Esophagus (tissue), 2 donors: ENCODE data around the gene SPATA1. TPM values are rescaled to one million over a fixed set of nuclear protein-coding genes. Genes with fewer than 3 reads are reported as not detected.
A peak's percentile ranks its signal among the peaks of the same experiment; 100 is the strongest.

ENCODE experiments used
- H3K27ac ChIP-seq, 2 donors: one replicate each; pipeline ENCODE4 v1.5.1; 2013; ENCODE audit warnings: low read depth in 2 of 2, mild to moderate bottlenecking in 2 of 2, inconsistent platforms in 1 of 2, low read length in 1 of 2, moderate library complexity in 1 of 2
- H3K27me3 ChIP-seq, 2 donors: one replicate each; pipeline ENCODE4 v1.6.1; 2013; ENCODE audit warnings: low read length in 2 of 2, control low read depth in 1 of 2, mild to moderate bottlenecking in 1 of 2; ENCODE audit not compliant: insufficient read depth in 2 of 2, control insufficient read depth in 1 of 2
- H3K36me3 ChIP-seq, 2 donors: one replicate each; pipeline ENCODE4 v1.6.1; 2013; ENCODE audit warnings: low read length in 1 of 2; ENCODE audit not compliant: control insufficient read depth in 2 of 2, insufficient read depth in 2 of 2
- H3K4me1 ChIP-seq, 2 donors: one replicate each; pipeline ENCODE4 v1.6.1; 2013; ENCODE audit warnings: low read length in 1 of 2; ENCODE audit not compliant: control insufficient read depth in 2 of 2, insufficient read depth in 2 of 2
- H3K4me3 ChIP-seq, 2 donors: one replicate each; pipeline ENCODE4 v1.5.1; 2013; ENCODE audit warnings: low read length in 2 of 2, mild to moderate bottlenecking in 2 of 2, low read depth in 1 of 2, moderate library complexity in 1 of 2
- H3K9me3 ChIP-seq, 2 donors: one replicate each; pipeline ENCODE4 v1.6.1; 2013; ENCODE audit warnings: mild to moderate bottlenecking in 2 of 2, low read depth in 1 of 2, low read length in 1 of 2, moderate library complexity in 1 of 2; ENCODE audit not compliant: control insufficient read depth in 2 of 2, insufficient read depth in 1 of 2
- WGBS, 2 donors: extraction: QIAGEN DNeasy Blood & Tissue Kit; methylation state at CpG; one replicate each; pipeline ENCODE4 v1.1.7; 2013; 5-methylcytosine and 5-hydroxymethylcytosine counted together
- polyA plus RNA-seq, 2 donors: library from polyadenylated mRNA; stranded (reverse); fragments of 200-250 nt; gene quantifications; one replicate each; pipeline ENCODE4 v1.2.3, GENCODE V29; 2013
- donor health status: healthy with polysubstance abuse.
- donor health status: Bipolar disorder and iron deficiency.

Gene SPATA1
- polyA plus RNA-seq, 2 donors = 0.48 to 1.3 TPM

- no peak overlapping the region for H3K27ac ChIP-seq
- 84 to 86% methylated on average over 2 of the region's 2 CpGs for WGBS, 2 donors
- no peaks in the 10 kb centered on the region for H3K9me3 ChIP-seq
- no peaks in the 10 kb centered on the region for H3K27me3 ChIP-seq
- no peak overlapping the region for H3K4me3 ChIP-seq
- H3K36me3 ChIP-seq = peaks cover 0 to 4% of the 10 kb centered on the region in 2 donors
- no peaks in the 10 kb centered on the region for H3K4me1 ChIP-seq
Measured at GRCh38 chr1:84489766-84490165, 16.4 kb upstream of the SPATA1 start.

GRCh38 chr1:84492726-84493125 is 13.5 kb upstream of the SPATA1 start:
- Histone ChIP-seq H3K27me3 (no peaks in the 10 kb centered on the region), H3K4me3 (no peak overlapping the region), H3K27ac (no peak overlapping the region), H3K4me1 (no peaks in the 10 kb centered on the region), H3K36me3 (peaks cover 0 to 4% of the 10 kb centered on the region in 2 donors), H3K9me3 (no peaks in the 10 kb centered on the region)
- 48 to 49% methylated on average over 1 of the region's 1 CpG for WGBS, 2 donors

- WGBS, 2 donors = 62 to 63% methylated on average over 1 of the region's 1 CpG
- no peaks in the 10 kb centered on the region for H3K4me1 ChIP-seq
- H3K27ac ChIP-seq = no peak overlapping the region
- H3K9me3 ChIP-seq = no peaks in the 10 kb centered on the region
- H3K36me3 ChIP-seq = peaks cover 0 to 4% of the 10 kb centered on the region in 2 donors
- H3K27me3 ChIP-seq = no peaks in the 10 kb centered on the region
- H3K4me3 ChIP-seq = no peak overlapping the region
Measured at GRCh38 chr1:84493747-84494146, 12.4 kb upstream of the SPATA1 start.

- Histone ChIP-seq H3K27me3 (no peaks in the 10 kb centered on the region), H3K4me3 (no peak overlapping the region), H3K27ac (no peak overlapping the region), H3K4me1 (no peaks in the 10 kb centered on the region), H3K36me3 (peaks cover 2 to 5% of the 10 kb centered on the region in 2 donors), H3K9me3 (no peaks in the 10 kb centered on the region)
- 84 to 88% methylated on average over 3 of the region's 3 CpGs for WGBS, 2 donors
Measured at GRCh38 chr1:84496498-84496897, 9.7 kb upstream of the SPATA1 start.

- no peak overlapping the region for H3K4me3 ChIP-seq
- WGBS, 2 donors = 42 to 48% methylated on average over 2 of the region's 2 CpGs
- H3K36me3 ChIP-seq = peaks cover 2 to 5% of the 10 kb centered on the region in 2 donors
- no peaks in the 10 kb centered on the region for H3K27me3 ChIP-seq
- no peaks in the 10 kb centered on the region for H3K4me1 ChIP-seq
- H3K27ac ChIP-seq = no peak overlapping the region
- H3K9me3 ChIP-seq = no peaks in the 10 kb centered on the region
Measured at GRCh38 chr1:84497631-84498275, 8.4 kb upstream of the SPATA1 start.

- Histone ChIP-seq H3K4me1 (no peaks in the 10 kb centered on the region), H3K36me3 (peaks cover 2 to 5% of the 10 kb centered on the region in 2 donors), H3K9me3 (no peaks in the 10 kb centered on the region), H3K4me3 (no peak overlapping the region), H3K27ac (no peak overlapping the region), H3K27me3 (no peaks in the 10 kb centered on the region)
- WGBS, 2 donors = 41 to 47% methylated on average over 5 of the region's 5 CpGs
Measured at GRCh38 chr1:84502927-84503326, 3.3 kb upstream of the SPATA1 start.

GRCh38 chr1:84504580-84505492 is 1.4 kb upstream of the SPATA1 start:
- Histone ChIP-seq H3K4me1 (no peaks in the 10 kb centered on the region), H3K9me3 (no peaks in the 10 kb centered on the region), H3K27ac (peak overlapping the region; percentile 69 to 96), H3K27me3 (no peaks in the 10 kb centered on the region), H3K4me3 (peak overlapping the region; percentile 83 to 100), H3K36me3 (peaks cover under 1 to 3% of the 10 kb centered on the region in 2 donors)
- 4 to 6% methylated on average over 17 of the region's 17 CpGs for WGBS, 2 donors

GRCh38 chr1:84505493-84506001 is 639 bp upstream of the SPATA1 start:
- Histone ChIP-seq H3K36me3 (no peaks in the 10 kb centered on the region), H3K4me3 (peak overlapping the region; percentile 83 to 100), H3K27ac (peak overlapping the region; percentile 94 to 96), H3K27me3 (no peaks in the 10 kb centered on the region), H3K9me3 (no peaks in the 10 kb centered on the region), H3K4me1 (no peaks in the 10 kb centered on the region)
- 0 to 1% methylated on average over 17 to 47 of the region's 47 CpGs for WGBS, 2 donors

GRCh38 chr1:84506729-84507453 is 705 bp downstream of the SPATA1 start:
- WGBS, 2 donors = 15 to 18% methylated on average over 26 of the region's 26 CpGs
- Histone ChIP-seq H3K9me3 (no peaks in the 10 kb centered on the region), H3K27me3 (no peaks in the 10 kb centered on the region), H3K27ac (peak overlapping the region; percentile 94 to 96), H3K4me1 (no peaks in the 10 kb centered on the region), H3K4me3 (peak overlapping the region; percentile 83 to 100), H3K36me3 (no peaks in the 10 kb centered on the region)
